K562 (cell line): ENCODE results near the gene ZDHHC20. TPM values are rescaled to one million over a fixed set of nuclear protein-coding genes. Genes with fewer than 3 reads are reported as not detected.

Experiments used
- CTCF ChIP-seq, 3 experiments: IDR thresholded peaks in 2 of 3; conservative IDR thresholded peaks in 1 of 3; 2 replicates each; pipeline ENCODE4 v1.5.1; 2011 to 2012; ENCODE audit warnings: low read length in 3 of 3, mild to moderate bottlenecking in 3 of 3, control low read depth in 2 of 3, improper control_type of control experiment in 1 of 3, inconsistent platforms in 1 of 3, low read depth in 1 of 3, mixed read lengths in 1 of 3, moderate library complexity in 1 of 3; ENCODE audit not compliant: insufficient read depth in 2 of 3
- E4F1 ChIP-seq: fragments of 250-450 bp; sonication (Bioruptor Pico); IDR thresholded peaks from 2 replicates; pipeline ENCODE4 v1.5.0; 2021; ENCODE audit warnings: mild to moderate bottlenecking, borderline replicate concordance
- polyA plus RNA-seq, 8 experiments: library from polyadenylated mRNA; depleted of rRNA in 4 of 8; stranded (reverse) in 5 of 8; unstranded in 3 of 8; fragments of >200 nt; fragmentation: Nextera tagmentation in 2 of 8; fragmentation: Illumina TruSeq in 1 of 8; extraction: Ambion mirVana in 2 of 8; extraction: Trizol in 1 of 8; gene quantifications; 2 replicates each; pipeline versions ENCODE4 v1.2.1 to v1.2.3, GENCODE V29; 2011 to 2014; ENCODE audit warnings: inconsistent platforms in 1 of 8, missing spikeins in 1 of 8
- total RNA-seq, 7 experiments: library from RNA; depleted of rRNA in 6 of 7; stranded (reverse); fragments of >200 nt in 6 of 7; fragmentation: Illumina TruSeq in 2 of 7; extraction: Trizol in 2 of 7; gene quantifications; 2 replicates each; pipeline versions ENCODE4 v1.2.1 to v1.2.3, GENCODE V29; 2011 to 2021; ENCODE audit warnings: low replicate concordance in 1 of 7
- TF ChIP-seq, protein P1 (sequence below): sonication (generic); formaldehyde crosslinking; IDR thresholded peaks from 2 replicates; pipeline ENCODE4 v1.8.0; 2023; ENCODE audit warnings: missing genetic modification reagents, mild to moderate bottlenecking, borderline replicate concordance

ZDHHC20 gene
- total and polyA plus RNA-seq, 9 of the 15 experiments (the other 6 are each of a cell fraction or from before 2014, with no cell fraction given): 2.7 to 20.9 (median 15.8) TPM

GRCh38 chr13:21427741-21428140 lies 31.4 kb downstream of the ZDHHC20 start (continued):
- TF ChIP-seq E4F1 (CRISPR knock-in tag): no peak
- no peak for TF ChIP-seq CTCF (IDR thresholded peaks at IDR 0.05 in 2 of 3, conservative IDR thresholded peaks at IDR 0.05 in 1 of 3; ENCODE audit: insufficient read depth in 2 of 3, low read depth in 1 of 3, low read length in 3 of 3)
- TF ChIP-seq, protein P1, sequence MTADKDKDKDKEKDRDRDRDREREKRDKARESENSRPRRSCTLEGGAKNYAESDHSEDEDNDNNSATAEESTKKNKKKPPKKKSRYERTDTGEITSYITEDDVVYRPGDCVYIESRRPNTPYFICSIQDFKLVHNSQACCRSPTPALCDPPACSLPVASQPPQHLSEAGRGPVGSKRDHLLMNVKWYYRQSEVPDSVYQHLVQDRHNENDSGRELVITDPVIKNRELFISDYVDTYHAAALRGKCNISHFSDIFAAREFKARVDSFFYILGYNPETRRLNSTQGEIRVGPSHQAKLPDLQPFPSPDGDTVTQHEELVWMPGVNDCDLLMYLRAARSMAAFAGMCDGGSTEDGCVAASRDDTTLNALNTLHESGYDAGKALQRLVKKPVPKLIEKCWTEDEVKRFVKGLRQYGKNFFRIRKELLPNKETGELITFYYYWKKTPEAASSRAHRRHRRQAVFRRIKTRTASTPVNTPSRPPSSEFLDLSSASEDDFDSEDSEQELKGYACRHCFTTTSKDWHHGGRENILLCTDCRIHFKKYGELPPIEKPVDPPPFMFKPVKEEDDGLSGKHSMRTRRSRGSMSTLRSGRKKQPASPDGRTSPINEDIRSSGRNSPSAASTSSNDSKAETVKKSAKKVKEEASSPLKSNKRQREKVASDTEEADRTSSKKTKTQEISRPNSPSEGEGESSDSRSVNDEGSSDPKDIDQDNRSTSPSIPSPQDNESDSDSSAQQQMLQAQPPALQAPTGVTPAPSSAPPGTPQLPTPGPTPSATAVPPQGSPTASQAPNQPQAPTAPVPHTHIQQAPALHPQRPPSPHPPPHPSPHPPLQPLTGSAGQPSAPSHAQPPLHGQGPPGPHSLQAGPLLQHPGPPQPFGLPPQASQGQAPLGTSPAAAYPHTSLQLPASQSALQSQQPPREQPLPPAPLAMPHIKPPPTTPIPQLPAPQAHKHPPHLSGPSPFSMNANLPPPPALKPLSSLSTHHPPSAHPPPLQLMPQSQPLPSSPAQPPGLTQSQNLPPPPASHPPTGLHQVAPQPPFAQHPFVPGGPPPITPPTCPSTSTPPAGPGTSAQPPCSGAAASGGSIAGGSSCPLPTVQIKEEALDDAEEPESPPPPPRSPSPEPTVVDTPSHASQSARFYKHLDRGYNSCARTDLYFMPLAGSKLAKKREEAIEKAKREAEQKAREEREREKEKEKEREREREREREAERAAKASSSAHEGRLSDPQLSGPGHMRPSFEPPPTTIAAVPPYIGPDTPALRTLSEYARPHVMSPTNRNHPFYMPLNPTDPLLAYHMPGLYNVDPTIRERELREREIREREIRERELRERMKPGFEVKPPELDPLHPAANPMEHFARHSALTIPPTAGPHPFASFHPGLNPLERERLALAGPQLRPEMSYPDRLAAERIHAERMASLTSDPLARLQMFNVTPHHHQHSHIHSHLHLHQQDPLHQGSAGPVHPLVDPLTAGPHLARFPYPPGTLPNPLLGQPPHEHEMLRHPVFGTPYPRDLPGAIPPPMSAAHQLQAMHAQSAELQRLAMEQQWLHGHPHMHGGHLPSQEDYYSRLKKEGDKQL (CRISPR knock-in tag): no peak
